Urinary bladder (tissue), 4 donors: ENCODE measurements around the gene HOXC5. TPM values are rescaled to one million over a fixed set of nuclear protein-coding genes. Genes with fewer than 3 reads are reported as not detected.
"Not testable (repeated sequence)": the region's sequence is repeated elsewhere in the genome, so short reads cannot be mapped to it uniquely, and the experiment has no call there.

ENCODE experiments used
- DNase-seq: peaks from one replicate; pipeline ENCODE4 v3.0.0-alpha.2; 2015; ENCODE audit errors: extremely low spot score
- H3K27ac ChIP-seq: one replicate; pipeline ENCODE4 v1.5.1; 2013; ENCODE audit warnings: low read depth, mild to moderate bottlenecking, moderate library complexity
- H3K36me3 ChIP-seq: one replicate; pipeline ENCODE4 v1.6.1; 2013; ENCODE audit warnings: mild to moderate bottlenecking, moderate library complexity; ENCODE audit not compliant: insufficient read depth
- H3K4me1 ChIP-seq: one replicate; pipeline ENCODE4 v1.6.1; 2013; ENCODE audit warnings: mild to moderate bottlenecking, moderate library complexity; ENCODE audit not compliant: insufficient read depth
- H3K4me3 ChIP-seq: one replicate; pipeline ENCODE4 v1.5.1; 2013; ENCODE audit warnings: low read depth, low read length
- WGBS: extraction: QIAGEN DNeasy Blood & Tissue Kit; methylation state at CpG from one replicate; pipeline ENCODE4 v1.1.7; 2013; 5-methylcytosine and 5-hydroxymethylcytosine counted together
- polyA plus RNA-seq: library from polyadenylated mRNA; stranded (reverse); fragments of 200-250 nt; gene quantifications from one replicate; pipeline ENCODE4 v1.2.3, GENCODE V29; 2013
- total RNA-seq: library from RNA; depleted of rRNA; stranded (reverse); fragments of >200 nt; gene quantifications from one replicate; pipeline ENCODE4 v1.2.3, GENCODE V29; 2014
- donor health status: healthy with polysubstance abuse.
- donor health status: healthy.

HOXC5 gene
- total and polyA plus RNA-seq, 2 donors = 0.11 to 0.42 TPM

- DNase-seq = no peak
- H3K27ac ChIP-seq = no peak overlapping the region
- no peak overlapping the region for H3K4me3 ChIP-seq
- 91% methylated on average over 4 of the region's 4 CpGs for WGBS
- no peaks in the 10 kb centered on the region for H3K36me3 ChIP-seq
- H3K4me1 ChIP-seq = no peaks in the 10 kb centered on the region
Measured at GRCh38 chr12:54068418-54069070, 35.7 kb downstream of the HOXC5 start.

GRCh38 chr12:54071942-54072341 lies 39.1 kb downstream of the HOXC5 start:
- Histone ChIP-seq H3K4me3 (no peak overlapping the region), H3K27ac (no peak overlapping the region), H3K36me3 (no peaks in the 10 kb centered on the region), H3K4me1 (no peaks in the 10 kb centered on the region)
- 38% methylated on average over 1 of the region's 1 CpG for WGBS
- DNase-seq = no peak

GRCh38 chr12:54074308-54074707 lies 41.5 kb downstream of the HOXC5 start:
- no peaks in the 10 kb centered on the region for H3K4me1 ChIP-seq
- no peak for DNase-seq
- WGBS = 77% methylated on average over 6 of the region's 6 CpGs

DNA sequence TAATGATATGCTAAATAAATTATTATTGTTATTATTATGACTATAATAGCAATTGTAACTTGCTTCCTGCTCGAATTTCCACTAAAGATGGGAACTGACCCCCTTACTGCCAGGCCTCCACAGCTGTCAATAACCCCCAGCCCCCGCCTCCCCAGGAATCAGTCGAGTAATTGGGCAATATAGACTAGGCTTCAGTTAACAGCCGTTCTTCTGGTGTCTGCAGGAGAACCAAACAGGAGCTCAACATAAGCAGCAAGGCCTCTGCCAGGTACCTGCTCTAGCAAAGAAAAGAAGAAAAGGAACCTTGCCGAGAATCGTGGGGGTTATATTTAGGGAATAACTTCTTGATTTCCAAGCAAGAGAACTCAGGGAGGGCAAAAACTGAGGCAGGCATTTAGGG lies 42.6 kb downstream of the HOXC5 start:
- Histone ChIP-seq H3K4me3 (no peak overlapping the region), H3K36me3 (no peaks in the 10 kb centered on the region), H3K4me1 (no peaks in the 10 kb centered on the region), H3K27ac (no peak overlapping the region)
- no peak for DNase-seq
- 43% methylated on average over 6 of the region's 6 CpGs for WGBS

More at GRCh38 chr12:54074308-54074707, 41.5 kb downstream of the HOXC5 start:
- Histone ChIP-seq H3K27ac (no peak overlapping the region), H3K4me3 (no peak overlapping the region), H3K36me3 (no peaks in the 10 kb centered on the region)

DNA sequence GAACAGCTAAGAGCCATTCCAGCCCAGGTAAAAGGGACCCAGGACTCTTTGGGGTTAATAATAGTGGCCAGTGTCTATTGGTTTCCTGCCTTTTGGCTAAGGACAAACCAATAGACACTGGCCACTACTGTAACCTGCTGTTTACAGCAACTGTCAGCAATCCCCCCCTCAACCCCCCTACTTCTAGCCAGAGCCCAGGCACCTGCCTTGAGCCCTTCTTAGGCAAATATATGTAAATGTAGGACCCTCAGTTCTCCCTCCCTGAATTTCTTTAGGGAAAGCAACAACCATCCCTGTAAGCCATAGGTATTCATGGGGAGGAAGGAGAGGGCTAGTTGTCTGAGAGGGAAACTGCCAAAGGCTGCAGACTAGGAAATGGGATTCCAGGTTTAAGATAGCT lies 43.1 kb downstream of the HOXC5 start:
- Histone ChIP-seq H3K27ac (no peak overlapping the region), H3K4me1 (no peaks in the 10 kb centered on the region), H3K4me3 (no peak overlapping the region), H3K36me3 (no peaks in the 10 kb centered on the region)
- no peak for DNase-seq

DNA sequence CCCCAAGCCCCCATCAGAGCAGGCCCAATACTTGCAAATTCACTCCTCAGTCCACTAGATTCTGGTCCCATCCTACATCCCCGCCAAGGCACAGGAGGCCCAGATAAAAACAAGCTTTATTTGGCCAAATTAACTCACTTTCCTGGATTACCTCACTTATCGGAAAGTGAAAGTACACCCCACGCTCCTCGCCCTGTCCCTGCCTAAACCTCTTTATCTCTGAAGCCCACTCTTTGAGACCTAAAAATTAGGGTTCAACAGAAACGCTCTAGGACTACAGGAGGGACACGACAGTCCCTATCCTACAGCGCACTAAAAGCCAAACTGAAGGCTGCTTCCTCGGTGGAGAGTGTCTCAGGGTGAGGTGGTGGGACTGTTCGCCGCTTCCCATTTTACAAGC lies 45.0 kb downstream of the HOXC5 start:
- WGBS = 74% methylated on average over 10 of the region's 10 CpGs
- not testable (repeated sequence) for H3K27ac ChIP-seq, H3K4me1 ChIP-seq, DNase-seq, H3K36me3 ChIP-seq, H3K4me3 ChIP-seq

DNA sequence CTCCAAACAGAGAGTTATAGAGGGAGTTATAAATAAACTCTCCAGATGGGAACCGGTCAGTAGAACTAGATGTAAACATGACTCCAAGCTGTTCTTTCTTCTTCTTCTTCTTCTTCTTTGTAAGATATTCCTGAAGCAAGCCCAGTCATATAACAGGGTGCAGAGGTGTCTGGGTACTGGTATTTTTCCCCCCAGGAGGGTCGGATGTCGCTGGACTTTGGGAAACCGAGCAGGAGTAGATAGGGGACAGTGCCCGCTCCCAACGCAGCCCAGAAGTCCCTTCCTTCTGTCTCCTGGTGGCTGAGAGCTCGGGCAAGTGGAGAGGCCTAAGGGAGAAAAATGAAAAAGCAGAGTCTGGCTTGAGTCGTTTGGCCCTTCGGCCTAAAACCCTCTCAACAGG lies 46.3 kb downstream of the HOXC5 start:
- not testable (repeated sequence) for H3K4me3 ChIP-seq

DNA sequence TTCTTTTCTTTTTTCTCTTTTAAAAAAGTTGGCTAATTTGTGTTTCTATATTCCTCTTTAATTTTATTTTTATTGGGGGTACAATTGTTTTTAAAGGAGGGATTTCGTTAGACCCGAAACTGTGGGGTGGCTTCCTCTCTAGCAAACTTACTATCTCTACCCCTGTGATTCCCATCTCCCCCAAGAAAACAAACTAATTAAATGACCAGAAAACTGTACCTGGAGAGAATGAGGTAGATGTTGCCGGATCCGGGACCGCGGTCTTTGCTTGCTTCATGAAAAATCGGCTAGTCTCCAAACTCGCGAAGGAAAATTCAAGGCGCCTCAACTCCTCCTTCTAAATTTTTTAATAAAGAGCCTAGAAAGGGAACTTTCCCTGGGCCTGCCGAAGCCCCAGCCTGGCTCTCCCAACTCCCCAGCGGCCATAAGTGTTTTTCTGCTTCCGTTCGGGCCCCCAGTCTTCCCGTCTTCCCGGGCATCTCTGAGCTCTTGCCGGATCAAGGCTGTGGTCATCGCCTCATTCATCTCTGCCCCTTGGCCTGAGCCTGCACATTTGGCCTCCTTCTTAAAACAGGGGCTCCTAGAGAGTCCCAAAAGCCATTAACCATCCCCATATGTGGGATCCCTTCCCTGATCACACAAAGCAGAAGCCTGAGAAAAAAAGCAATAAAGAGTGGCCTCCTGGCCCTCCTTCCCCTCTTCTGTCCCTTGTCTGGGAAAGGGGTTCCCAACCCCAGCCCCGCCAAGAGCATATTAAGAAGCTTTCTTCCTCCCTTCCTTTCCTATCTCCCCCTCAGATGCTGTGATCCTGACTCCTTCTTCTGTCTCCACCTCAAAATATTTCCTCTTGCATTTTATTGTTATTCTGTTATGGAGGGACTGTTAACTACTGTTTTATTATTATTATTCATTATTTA lies 47.4 kb downstream of the HOXC5 start:
- not testable (repeated sequence) for H3K27ac ChIP-seq, H3K4me1 ChIP-seq, DNase-seq, H3K4me3 ChIP-seq, H3K36me3 ChIP-seq
- 77% methylated on average over 19 of the region's 19 CpGs for WGBS

More for the DNA sequence above, 46.3 kb downstream of the HOXC5 start:
- H3K4me1 ChIP-seq, H3K36me3 ChIP-seq, DNase-seq, H3K27ac ChIP-seq: not testable (repeated sequence)
- WGBS = 65% methylated on average over 9 of the region's 9 CpGs

DNA sequence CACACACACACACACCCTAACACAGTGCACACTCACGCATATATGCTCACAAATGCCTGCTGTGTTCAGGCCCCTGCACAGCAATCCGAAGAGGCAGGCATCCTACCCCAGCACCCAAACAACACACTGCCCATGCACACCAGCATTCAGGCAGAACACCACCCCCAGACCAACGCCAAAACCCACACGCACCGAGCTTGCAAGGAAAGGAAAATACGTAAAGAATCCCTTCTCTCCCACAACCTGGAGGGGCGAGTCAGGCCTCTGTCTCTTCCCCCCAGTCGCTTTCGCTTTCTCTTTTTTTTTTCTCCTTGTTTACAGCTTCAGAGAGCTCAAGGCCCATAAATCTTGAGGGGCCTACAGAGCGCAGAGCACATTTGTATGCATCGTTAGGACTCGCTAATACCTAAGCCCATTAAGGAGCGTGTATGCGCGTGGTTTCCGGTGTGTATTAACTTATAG lies 48.2 kb downstream of the HOXC5 start:
- not testable (repeated sequence) for H3K4me1 ChIP-seq, H3K36me3 ChIP-seq, DNase-seq, H3K27ac ChIP-seq, H3K4me3 ChIP-seq
- WGBS = 52% methylated on average over 16 of the region's 16 CpGs

- 43% methylated on average over 35 of the region's 35 CpGs for WGBS
- not testable (repeated sequence) for H3K27ac ChIP-seq, H3K4me3 ChIP-seq, H3K4me1 ChIP-seq, H3K36me3 ChIP-seq, DNase-seq
Measured at GRCh38 chr12:54081581-54082396, 48.9 kb downstream of the HOXC5 start.

DNA sequence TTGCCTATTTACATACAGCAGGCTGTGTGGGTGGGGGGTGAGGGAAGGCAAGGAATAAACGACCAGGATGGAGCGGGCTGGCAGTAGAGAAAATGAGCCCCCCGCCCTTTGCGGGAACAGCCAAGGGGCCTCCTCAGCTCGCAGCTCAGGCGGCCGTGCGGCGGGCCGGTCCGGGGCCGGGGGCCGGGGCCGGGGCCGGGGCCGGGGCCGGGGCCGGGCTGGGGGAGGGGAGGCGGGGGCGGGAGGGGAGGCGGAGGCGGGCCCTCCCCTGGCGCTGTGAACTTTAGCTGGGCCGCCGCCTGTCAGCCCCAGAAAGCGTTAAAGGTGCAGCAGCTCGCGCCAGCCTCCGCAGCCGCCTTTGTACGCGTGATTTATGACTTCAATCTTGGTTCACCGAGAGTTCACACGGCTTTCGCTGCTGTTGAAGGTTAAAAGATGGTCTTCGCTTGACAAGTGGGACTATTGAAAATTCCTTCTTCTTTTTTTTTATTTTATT lies 49.6 kb downstream of the HOXC5 start:
- Histone ChIP-seq H3K4me3 (peak overlapping the region; percentile 18), H3K36me3 (no peaks in the 10 kb centered on the region), H3K27ac (no peak overlapping the region), H3K4me1 (no peaks in the 10 kb centered on the region)
- no peak for DNase-seq
- WGBS = 10% methylated on average over 36 of the region's 36 CpGs
